GM12892 (cell line): Measurements from ENCODE around the gene KIF19.

ENCODE experiments used
- POLR2A ChIP-seq: IDR thresholded peaks from 2 replicates; pipeline ENCODE4 v1.6.1; 2011; ENCODE audit warnings: low read depth, low read length, control low read depth
- POLR2AphosphoS5 ChIP-seq: IDR thresholded peaks from 2 replicates; pipeline ENCODE4 v1.6.1; 2011; ENCODE audit warnings: low read depth, low read length, control low read depth

GRCh38 chr17:74334393-74335039 lies 8.5 kb downstream of the KIF19 start:
- TF ChIP-seq POLR2A (no peak), POLR2AphosphoS5 (no peak)
